Head of caudate nucleus (tissue), 42 donors: ENCODE measurements around the gene NOVA2.
A peak's percentile ranks its signal among the peaks of the same experiment; 100 is the strongest.

Experiments used
- DNase-seq, 42 donors: peaks; one replicate each; pipeline versions ENCODE4 v3.0.0 to v3.0.0-alpha.2; 2020 to 2021; ENCODE audit warnings: mixed read lengths in 7 of 42
- intact Hi-C: fragments of 100-400 bp; cut with DNase I; formaldehyde crosslinking; loops from one replicate; pipeline ENCODE4 v1.15.0; 2022

The NOVA2 gene

DNA sequence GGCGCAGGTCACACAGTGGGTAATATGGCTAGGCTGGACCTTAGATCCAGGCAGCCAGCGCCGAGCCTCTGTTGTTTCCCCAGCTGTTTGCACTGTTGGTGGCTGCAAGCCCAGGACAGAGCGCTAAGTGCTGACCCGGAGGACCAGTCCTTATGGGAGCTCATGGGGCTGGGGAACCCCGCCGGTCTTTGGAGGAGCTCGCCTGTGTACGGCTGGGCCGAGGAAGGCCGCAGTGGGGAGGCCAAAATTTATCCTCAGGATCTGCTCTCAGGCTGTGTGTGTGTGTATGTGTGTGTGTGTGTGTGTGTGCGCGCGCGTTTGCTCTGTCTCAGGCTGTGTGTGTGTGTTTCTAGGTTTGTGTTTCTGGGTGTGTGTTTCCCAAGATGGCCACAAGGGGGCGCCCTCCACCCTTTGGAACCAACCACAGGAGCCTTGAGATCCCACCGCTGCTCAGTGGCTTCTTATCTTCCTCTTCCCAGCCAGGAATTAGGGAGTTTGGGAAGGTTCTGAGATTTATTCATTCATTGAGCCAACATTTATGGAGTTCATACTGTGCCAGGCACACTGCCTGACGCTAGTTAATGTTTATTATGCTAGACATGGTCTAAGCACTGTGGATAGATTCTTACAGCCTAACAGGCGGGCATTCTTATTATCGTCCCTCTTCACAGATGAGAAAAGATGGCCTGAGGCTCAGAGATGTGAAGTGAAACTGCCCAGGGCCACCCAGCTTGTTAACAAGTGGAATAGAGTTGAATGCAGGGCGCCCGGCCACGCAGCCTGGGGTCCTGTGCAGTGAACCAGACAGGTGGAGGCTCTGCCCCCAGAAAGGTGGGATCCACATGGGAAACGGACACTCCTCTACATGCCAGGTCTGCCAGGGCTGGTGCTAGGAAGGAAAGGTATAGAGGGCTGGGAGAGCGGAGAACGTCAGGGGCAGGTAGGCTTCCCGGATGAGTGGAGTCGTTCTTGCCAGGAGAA, 36.2 kb upstream of the NOVA2 start:
- DNase-seq, result peak; percentile 53 to 94 (median 85)
- intact Hi-C loops, result loop anchor here (5.0 to 10.0 kb wide), 2 partner anchors 53 to 125 kb away; partner anchors contain the start of gene IRF2BP1

DNA sequence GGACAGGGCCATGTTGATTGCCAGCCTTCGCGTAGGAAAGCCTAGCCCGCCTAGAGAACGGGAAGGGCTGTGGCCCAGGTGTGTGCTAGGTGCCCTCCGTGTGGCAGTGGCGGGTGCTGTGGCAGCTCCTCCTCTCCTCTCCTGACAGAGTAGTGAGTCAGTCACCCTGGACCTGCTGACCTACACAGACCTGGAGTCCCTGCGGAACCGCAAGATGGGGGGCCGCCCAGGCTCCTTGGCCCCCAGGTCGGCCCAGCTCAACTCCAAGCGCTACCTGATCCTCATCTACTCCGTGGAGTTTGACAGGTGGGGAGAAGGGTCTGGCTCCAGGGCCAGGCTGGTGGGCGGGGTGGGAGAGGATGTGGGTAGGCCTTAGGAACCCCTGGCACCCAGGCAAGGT, 32.7 kb upstream of the NOVA2 start:
- no peak for DNase-seq
- intact Hi-C loops, result loop anchor here (5.0 kb wide), 1 partner anchor 49 kb away; no protein-coding TSS in a partner anchor

DNA sequence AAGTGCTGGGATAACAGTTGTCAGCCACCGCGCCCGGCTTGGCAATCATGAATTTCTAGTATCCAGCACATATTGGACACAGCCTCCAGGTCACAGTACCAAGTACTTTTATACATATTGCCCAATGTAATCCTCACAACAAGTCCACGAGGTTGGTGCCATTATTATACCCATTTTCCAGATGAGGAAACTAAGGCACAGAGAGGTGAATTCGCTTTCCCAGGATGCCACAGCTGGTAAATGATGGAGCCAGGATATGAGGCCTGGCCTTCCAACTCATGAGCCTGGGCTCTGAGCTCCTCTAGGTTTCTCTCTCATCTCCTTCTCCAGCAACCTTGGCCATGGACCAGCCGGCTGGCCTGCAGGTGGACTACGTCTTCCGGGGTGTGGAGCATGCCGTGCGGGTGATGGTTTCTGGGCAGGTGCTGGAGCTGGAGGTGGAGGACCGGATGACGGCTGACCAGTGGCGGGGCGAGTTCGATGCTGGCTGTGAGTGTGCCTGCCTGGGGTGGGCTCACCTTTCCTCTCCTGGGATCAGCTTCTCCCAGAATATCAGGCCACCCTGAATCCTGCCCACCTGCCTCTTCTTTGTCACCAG, 29.1 kb upstream of the NOVA2 start:
- intact Hi-C loops, result no loop called here
- DNase-seq, result no peak

DNA sequence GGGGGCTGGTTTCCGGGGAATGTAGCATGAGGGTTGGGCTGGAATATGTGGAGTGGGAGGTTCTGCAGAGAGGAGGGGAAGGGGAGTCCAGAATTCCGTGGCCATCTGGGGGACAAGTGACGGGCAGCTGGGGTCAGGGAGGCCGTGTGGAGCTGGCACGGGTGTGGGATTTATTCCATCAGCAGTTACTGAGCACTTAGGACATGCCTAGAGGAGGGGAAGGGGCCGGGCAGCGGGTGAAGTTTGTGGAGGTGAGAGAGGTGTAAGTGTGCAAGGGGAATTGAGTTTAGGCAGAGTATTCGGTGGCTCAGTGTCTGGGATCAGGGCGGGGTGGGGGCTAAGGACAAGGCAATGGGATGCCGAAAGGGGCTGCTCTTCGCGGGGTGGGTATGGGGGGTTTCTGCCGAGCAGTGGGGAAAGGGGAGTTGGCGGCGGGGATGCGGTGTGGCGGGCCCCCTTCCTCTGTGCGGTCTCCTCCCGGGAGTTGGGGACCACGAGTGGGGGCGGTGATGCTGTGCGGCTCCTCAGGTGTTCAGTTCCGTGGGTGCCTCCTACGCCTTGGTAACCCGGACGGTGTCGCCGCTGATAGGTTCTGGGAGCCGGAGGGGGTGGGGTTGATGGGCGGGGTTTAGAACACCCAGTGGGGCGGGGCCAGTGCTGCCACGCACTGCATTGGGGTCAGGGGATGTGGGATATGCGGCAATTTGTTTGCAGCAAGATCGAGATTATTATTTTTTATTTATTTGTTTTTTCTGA, 27.0 kb upstream of the NOVA2 start:
- DNase-seq, result peak; percentile 70 to 94 (median 85)
- intact Hi-C loops, result no loop called here

DNA sequence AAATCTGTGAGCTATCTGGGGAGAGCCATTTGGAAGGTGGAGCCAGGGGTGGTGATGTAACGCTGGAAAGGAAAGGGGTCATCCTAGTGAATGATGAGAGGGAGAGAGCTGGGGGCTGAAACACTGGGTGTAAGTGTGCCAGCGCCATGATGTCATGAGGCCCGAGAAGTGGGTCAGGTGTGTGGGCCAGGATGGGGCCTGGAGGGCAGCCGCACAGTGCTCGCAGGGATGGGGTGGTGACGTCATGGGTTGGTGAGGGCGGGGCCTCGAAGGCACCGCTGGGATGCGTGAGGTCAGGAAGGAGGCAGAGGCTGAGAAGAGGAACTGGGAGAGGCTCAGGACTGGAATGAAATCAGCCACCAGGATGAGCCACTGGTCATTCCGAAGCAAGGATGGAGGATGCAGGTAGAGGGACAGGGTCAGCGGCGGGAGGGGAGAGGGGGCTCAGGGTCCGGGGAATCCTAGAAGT, 26.0 kb upstream of the NOVA2 start:
- DNase-seq, result peak; percentile 41 to 90 (median 75)
- intact Hi-C loops, result no loop called here

DNA sequence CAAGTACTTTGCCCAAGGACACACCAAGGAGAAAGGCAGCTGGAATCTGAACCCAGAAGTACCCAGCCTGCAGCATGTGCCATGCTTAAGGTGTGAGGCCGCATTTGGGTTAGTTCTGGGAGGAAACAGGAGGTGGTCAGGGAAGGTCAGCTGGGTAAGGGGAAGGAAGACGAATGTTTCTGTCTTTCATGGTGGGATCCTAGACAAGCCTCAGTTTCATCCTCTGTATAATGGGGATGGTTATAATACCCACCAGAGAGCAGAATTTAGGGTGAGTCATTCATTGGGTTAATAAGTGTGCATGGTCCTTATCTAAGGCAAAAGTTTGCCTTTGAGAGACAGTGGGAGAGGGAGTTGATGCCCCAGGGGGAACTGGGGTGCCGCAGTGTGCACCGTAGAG, 25.2 kb upstream of the NOVA2 start:
- no peak for DNase-seq
- intact Hi-C loops, result no loop called here

DNA sequence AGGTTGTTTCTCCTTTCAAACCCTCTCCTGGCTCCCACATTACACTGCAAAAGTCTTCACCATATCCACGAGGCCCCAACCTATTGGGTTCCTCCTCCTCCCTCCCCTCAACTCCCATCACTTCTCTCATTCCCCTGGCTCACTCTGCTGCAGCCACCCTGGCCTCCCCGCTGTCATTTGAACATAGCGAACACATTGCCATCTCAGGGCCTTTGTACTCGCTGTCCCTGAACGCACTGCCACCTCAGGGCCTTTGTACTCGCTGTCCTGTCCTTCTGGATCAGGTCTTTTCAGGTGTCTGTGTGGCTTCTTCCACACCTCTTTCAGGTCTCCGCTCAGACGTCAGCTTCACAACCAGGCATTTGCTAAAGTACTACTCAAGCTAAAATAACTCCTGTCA, 23.3 kb upstream of the NOVA2 start:
- DNase-seq, result no peak
- intact Hi-C loops, result no loop called here

DNA sequence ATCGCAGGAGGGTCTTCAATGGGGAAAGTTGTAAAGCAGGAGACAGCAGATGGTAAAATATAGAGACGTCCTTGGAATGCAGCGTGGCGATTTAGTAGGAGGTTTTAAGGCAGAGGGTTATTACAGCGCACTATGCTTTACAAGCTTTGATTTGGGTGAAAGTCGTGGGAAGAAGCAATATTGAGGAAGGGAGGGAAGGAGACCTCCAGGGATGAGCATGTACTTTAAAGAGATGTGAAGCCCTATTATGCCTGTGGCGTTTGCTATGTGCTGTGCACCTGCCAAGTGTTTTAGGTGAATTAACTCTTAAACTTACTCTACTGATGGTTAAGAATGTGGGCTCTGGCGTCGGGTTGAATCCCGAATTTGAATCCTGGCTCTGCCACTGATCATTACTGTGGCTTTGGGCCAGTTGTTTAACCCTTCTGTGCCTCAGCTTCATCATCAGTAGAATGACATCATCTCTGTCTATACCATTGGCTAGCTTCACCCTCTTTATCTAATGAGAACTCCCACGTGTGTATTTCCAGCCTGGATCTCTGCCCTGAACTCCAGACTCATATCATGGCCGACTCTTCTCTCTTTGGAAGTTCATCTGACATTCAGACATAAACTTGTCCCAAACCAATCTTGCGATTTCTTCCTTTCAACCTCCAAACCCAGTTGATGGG, 22.2 kb upstream of the NOVA2 start:
- DNase-seq, result no peak
- intact Hi-C loops, result no loop called here

DNA sequence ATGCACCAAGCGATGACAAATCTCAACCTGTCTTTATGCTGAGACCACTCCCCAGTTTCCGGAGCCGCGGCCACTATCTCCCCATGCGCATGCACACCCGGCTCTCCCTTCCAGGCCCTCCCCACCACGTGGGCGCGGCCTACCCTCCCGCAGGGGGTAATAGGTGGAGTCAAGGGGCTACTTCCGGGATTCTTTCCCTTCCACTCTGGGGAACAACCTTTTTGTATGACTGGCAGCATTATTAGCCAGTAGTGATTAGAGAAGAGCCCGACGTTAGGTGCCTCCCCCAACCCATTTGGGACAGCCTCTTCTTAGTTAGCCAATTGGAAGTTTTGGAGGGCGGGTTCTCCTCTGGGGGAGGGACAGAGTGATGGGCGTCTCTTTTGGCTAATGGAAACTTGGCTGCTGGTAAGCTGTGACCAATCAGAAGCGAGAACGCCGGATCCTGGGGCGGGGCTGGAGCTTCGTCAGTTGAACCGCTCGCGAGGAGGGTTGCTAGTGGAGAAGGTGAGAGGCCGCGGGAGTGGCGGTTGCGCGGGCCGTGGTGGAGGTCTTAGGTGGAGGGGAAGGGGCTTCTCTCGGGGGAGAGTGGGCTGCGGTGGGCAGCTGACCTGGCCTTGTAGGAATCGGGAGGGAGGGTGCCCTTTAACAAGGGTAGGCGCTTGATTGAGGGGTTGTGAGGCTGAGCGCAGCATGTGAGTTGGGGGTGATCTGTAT, 21.5 kb upstream of the NOVA2 start, which contains the start of gene CCDC61:
Gene CCDC61, plus strand, starts transcription at position 470 of the 717 bp plus-strand sequence. CDS start 7,552 bp downstream, outside the sequence.
- DNase-seq, result peak; percentile 93 to 99 (median 97)
- intact Hi-C loops, result no loop called here

DNA sequence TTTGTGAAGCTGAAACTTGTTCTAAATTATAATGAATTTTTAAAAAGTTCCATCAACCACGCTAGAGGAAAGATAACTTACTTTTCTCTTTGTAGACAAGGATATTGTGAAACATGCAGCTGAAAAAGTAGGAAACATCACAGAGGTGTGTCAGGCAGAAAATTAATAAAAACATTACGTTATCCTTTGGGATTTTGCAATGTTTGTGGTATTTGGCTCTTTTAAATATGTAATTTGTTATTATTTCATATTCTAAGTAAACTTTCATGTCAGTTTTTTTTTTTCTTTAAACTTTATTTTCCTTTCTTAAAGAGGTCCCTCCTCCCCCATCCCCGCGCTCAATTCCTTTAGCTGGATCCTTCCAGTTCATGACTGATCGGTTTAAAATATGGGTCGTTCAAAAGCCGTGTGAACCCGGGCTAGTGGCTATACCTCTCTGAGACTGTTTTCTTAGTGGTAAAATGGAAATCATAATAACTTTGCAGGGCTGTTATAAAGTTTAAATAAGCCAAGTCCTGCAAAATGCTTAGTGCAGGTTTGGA, 20.9 kb upstream of the NOVA2 start:
- no peak for DNase-seq
- intact Hi-C loops, result no loop called here

DNA sequence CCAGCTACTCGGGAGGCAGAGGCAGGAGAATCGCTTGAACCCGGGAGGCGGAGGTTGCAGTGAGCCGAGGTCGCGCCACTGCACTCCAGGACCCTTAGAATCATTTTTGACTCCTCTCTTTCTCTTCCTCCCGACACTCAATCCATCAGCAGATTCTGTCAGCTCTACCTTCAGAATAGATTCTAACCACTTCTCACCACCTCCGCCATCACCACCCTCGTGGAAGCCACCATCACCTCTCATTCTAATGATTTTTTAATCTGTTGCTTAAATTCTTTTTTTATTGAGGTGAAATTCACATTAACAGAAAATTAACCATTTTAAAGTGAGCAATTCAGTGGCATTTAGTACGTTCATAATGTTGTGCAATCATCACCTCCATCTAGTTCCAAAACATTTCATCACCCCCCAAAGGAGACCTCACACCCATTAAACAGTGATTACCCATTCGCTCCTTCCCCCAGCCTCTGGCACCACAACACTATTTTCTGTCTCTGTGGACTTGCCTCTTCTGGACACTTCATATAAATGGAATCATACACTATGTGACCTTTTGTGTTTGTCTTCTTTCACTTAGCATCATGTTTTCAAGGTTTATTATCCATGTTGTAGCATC, 16.6 kb upstream of the NOVA2 start:
- intact Hi-C loops, result no loop called here
- peak in 6 of 42 donors; percentile 22 to 62 (median 48) for DNase-seq

DNA sequence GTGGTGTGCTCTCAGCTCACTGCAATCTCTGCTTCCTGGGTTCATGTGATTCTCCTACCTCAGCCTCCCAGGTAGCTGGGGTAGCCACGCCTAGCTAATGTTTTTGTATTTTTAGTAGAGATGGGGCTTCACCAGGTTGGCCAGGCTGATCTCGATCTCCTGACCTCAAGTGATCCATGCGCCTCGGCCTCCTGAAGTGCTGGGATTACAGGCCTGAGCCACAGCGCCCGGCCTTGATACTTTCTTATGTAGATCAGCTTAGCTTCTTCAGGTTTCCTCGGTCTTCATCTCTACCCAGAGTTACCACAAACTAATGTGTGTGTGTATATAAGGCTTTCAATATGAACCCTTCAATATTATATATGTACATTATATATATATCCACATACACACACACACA, 11.7 kb upstream of the NOVA2 start:
- no peak for DNase-seq
- intact Hi-C loops, result no loop called here

DNA sequence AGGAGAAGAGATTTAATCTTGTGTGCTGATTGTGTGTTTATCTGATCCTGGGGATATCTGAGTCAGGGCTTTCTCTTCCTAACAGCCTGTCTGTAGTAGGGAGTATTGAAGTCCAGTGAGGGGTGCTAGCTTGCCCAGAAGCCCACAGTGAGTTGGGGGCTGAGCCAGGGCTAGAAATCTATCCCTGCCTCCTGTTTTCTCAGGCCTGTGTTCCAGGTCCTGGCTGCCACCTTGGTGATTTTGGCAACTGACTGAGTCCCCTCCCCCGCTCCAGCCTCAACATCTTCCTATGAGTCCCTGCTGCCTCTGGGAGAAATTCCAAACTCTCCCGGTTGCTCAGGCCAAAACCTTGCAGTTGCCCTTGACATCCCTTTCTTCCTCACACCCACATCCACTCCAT, 7.7 kb upstream of the NOVA2 start:
- peak in 3 of 42 donors; percentile 33 to 52 (median 42) for DNase-seq

DNA sequence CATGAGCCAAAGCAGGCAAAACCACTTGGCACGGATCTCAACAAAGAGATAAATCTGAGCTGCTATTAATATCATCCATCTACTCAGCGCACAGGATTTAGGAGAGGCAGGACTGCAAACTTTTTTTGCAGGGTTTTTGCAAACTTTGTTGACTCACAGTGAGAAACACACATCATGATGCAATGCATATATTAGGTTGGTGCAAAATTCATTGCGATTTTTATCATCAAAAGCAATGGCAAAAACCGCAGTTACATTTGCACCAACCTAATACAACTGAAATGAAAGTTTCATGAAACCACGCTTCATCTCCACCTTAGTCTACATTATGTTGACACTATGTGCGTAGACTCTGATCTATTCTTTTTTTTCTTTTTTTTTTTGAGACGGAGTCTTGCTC, 4.5 kb upstream of the NOVA2 start:
- intact Hi-C loops, result no loop called here
- no peak for DNase-seq

More for the DNA sequence above, 7.7 kb upstream of the NOVA2 start:
- intact Hi-C loops, result no loop called here

DNA sequence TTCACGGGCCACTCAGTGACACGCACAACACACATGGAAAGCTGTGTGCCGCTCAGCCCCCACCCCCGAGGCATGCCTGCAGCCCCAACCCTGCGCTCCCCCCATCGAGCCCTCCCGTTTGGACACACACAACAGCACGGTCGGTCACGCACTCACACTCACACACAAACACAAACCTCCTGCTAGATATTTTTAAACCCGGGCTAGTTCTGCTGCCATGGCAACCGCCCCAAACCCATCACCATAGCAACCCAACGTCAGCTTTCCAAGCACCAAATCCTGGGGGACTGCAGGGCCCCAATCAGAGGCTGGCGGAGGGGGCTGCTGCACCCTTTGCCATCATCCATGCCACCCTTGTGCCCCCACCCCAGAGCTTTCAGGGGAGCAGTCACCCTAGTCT, 2.5 kb upstream of the NOVA2 start:
- intact Hi-C loops, result no loop called here
- DNase-seq, result peak; percentile 47 to 88 (median 75)

DNA sequence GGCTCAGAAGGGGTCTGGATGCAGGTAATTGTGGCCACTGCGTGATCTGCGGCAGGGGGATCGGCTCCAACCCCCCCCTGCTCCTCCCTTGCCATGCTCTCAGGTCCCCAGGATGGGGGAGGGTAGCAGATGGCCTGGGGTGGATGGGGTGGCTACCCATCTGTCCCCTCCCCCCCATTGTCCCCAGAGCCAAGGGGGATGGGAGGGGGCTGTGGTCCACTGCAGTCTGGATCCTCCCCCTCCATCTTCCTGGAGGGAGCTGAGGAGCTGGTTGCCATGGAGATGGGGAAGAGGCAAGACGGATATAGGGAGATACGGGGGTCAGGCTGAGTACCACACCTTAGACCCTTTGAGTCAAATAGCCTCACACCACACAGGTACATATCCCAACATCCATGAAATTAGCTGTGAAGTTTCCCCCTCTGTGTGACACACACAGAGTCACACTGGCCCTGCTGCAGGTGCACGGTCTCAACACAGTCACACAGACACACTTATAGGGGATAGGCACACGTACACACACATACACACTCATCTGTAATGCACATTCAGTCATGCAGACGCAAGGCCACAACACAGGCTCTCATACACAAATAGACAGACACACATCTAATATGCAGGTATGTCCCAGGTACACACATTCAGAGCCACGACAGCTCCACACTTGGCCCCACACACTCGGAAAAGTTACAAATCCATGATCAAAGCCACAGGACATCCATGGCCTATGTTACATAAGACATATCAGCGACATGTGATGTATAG, 1.8 kb upstream of the NOVA2 start:
- DNase-seq, result no peak
- intact Hi-C loops, result no loop called here
